K562 (cell line): Measurements from ENCODE around the gene TALDO1. TPM values are rescaled to one million over a fixed set of nuclear protein-coding genes. Genes with fewer than 3 reads are reported as not detected.

Experiments
- CREB1 ChIP-seq, 2 experiments: sonication (generic) in 1 of 2; formaldehyde crosslinking in 1 of 2; IDR thresholded peaks; 2 replicates each; pipeline versions ENCODE4 v1.6.1 to v1.8.0; 2012 to 2022; ENCODE audit warnings: inconsistent platforms in 1 of 2, mild to moderate bottlenecking in 1 of 2, missing genetic modification reagents in 1 of 2, moderate library complexity in 1 of 2
- MEIS2 ChIP-seq: fragments of 450-650 bp; IDR thresholded peaks from 2 replicates; pipeline ENCODE4 v1.6.1; 2014; ENCODE audit warnings: mild to moderate bottlenecking; ENCODE audit not compliant: partially characterized antibody
- MTA2 ChIP-seq: fragments of 450-650 bp; IDR thresholded peaks from 2 replicates; pipeline ENCODE4 v1.6.1; 2016; ENCODE audit warnings: low read depth
- MTF1 ChIP-seq: fragments of 250-450 bp; sonication (Bioruptor Pico); IDR thresholded peaks from 2 replicates; pipeline ENCODE4 v1.9.0; 2021; ENCODE audit warnings: moderate library complexity, mild to moderate bottlenecking, inconsistent platforms, borderline replicate concordance
- RNF2 ChIP-seq: sonication (generic); IDR thresholded peaks from 2 replicates; pipeline ENCODE4 v1.6.1; 2016
- ZFP36 ChIP-seq: fragments of 150-350 bp; IDR thresholded peaks from 2 replicates; pipeline ENCODE4 v1.6.1; 2018; ENCODE audit warnings: low read length, low read depth; ENCODE audit not compliant: partially characterized antibody
- ZNF384 ChIP-seq: IDR thresholded peaks from 2 replicates; pipeline ENCODE4 v1.6.1; 2012; ENCODE audit warnings: low read depth, low read length, improper control_type of control experiment
- ZNF695 ChIP-seq: fragments of 450-650 bp; formaldehyde crosslinking; IDR thresholded peaks from 2 replicates; pipeline ENCODE4 v1.4.0; 2020; ENCODE audit warnings: mild to moderate bottlenecking, moderate library complexity
- ZNF77 ChIP-seq: fragments of 250-450 bp; sonication (Bioruptor Pico); IDR thresholded peaks from 2 replicates; pipeline ENCODE4 v1.5.0; 2020
- polyA plus RNA-seq, 8 experiments: library from polyadenylated mRNA; depleted of rRNA in 4 of 8; stranded (reverse) in 5 of 8; unstranded in 3 of 8; fragments of >200 nt; fragmentation: Nextera tagmentation in 2 of 8; fragmentation: Illumina TruSeq in 1 of 8; extraction: Ambion mirVana in 2 of 8; extraction: Trizol in 1 of 8; gene quantifications; 2 replicates each; pipeline versions ENCODE4 v1.2.1 to v1.2.3, GENCODE V29; 2011 to 2014; ENCODE audit warnings: inconsistent platforms in 1 of 8, missing spikeins in 1 of 8
- total RNA-seq, 7 experiments: library from RNA; depleted of rRNA in 6 of 7; stranded (reverse); fragments of >200 nt in 6 of 7; fragmentation: Illumina TruSeq in 2 of 7; extraction: Trizol in 2 of 7; gene quantifications; 2 replicates each; pipeline versions ENCODE4 v1.2.1 to v1.2.3, GENCODE V29; 2011 to 2021; ENCODE audit warnings: low replicate concordance in 1 of 7
- TF ChIP-seq, protein P1 (sequence below): fragments of 250-450 bp; sonication (Bioruptor Pico); IDR thresholded peaks from 2 replicates; pipeline ENCODE4 v1.4.0; 2020; ENCODE audit warnings: mild to moderate bottlenecking, moderate library complexity
- TF ChIP-seq, protein P2 (sequence below): sonication (generic); formaldehyde crosslinking; IDR thresholded peaks from 2 replicates; pipeline ENCODE4 v1.8.0; 2022; ENCODE audit warnings: missing genetic modification reagents, mild to moderate bottlenecking, moderate library complexity, borderline replicate concordance
- TF ChIP-seq, protein P3 (sequence below): fragments of 450-650 bp; IDR thresholded peaks from 2 replicates; pipeline ENCODE4 v1.6.1; 2016; ENCODE audit warnings: low read depth

TALDO1 gene
- total and polyA plus RNA-seq, 9 of the 15 experiments (the other 6 are each of a cell fraction or from before 2014, with no cell fraction given) = 260 to 541 (median 441) TPM

DNA sequence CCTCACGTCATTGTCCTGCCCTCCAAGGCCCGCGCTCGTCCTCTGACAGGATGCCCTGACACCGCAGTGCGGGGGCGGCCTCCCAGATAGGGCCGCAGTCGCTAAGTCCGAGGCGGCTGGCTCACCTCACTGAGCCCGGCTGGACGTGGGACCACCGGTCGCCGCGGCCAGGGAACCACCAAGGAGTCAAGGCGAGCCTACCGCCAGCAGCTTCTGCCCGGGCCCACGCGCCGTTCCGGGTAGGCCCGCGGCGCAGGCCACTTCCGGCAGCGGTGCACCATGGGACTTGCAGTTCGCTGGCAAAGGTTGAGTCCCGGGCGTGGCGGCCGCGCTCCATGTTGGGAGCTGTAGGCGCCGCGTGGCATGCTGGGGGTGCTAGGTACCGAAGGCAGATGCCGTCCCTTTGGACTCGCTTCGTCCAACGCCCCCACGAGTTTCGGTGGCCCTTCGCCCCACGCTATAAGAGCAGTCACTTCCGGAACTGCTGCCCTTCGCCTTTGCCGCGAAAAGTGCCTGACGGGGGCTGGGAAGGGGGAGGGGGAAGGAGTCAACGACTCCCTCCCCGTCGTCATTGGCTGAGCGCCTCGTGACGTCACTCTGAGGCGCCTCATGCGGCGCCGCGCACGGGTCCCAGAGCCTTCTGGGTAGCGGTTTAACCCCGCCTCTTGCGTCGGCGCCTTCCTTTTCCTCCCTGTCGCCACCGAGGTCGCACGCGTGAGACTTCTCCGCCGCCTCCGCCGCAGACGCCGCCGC lies 62.2 kb downstream of the TALDO1 start, which contains the start of gene RPLP2 (continued):
- peak; percentile 45 for TF ChIP-seq MEIS2
- TF ChIP-seq MTA2 = no peak
- TF ChIP-seq, protein P1, sequence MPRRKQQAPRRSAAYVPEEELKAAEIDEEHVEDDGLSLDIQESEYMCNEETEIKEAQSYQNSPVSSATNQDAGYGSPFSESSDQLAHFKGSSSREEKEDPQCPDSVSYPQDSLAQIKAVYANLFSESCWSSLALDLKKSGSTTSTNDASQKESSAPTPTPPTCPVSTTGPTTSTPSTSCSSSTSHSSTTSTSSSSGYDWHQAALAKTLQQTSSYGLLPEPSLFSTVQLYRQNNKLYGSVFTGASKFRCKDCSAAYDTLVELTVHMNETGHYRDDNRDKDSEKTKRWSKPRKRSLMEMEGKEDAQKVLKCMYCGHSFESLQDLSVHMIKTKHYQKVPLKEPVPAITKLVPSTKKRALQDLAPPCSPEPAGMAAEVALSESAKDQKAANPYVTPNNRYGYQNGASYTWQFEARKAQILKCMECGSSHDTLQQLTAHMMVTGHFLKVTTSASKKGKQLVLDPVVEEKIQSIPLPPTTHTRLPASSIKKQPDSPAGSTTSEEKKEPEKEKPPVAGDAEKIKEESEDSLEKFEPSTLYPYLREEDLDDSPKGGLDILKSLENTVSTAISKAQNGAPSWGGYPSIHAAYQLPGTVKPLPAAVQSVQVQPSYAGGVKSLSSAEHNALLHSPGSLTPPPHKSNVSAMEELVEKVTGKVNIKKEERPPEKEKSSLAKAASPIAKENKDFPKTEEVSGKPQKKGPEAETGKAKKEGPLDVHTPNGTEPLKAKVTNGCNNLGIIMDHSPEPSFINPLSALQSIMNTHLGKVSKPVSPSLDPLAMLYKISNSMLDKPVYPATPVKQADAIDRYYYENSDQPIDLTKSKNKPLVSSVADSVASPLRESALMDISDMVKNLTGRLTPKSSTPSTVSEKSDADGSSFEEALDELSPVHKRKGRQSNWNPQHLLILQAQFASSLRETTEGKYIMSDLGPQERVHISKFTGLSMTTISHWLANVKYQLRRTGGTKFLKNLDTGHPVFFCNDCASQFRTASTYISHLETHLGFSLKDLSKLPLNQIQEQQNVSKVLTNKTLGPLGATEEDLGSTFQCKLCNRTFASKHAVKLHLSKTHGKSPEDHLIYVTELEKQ (CRISPR knock-in tag) = no peak
- TF ChIP-seq, protein P2, sequence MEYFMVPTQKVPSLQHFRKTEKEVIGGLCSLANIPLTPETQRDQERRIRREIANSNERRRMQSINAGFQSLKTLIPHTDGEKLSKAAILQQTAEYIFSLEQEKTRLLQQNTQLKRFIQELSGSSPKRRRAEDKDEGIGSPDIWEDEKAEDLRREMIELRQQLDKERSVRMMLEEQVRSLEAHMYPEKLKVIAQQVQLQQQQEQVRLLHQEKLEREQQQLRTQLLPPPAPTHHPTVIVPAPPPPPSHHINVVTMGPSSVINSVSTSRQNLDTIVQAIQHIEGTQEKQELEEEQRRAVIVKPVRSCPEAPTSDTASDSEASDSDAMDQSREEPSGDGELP (CRISPR knock-in tag) = peak; percentile 92
- TF ChIP-seq, protein P3, sequence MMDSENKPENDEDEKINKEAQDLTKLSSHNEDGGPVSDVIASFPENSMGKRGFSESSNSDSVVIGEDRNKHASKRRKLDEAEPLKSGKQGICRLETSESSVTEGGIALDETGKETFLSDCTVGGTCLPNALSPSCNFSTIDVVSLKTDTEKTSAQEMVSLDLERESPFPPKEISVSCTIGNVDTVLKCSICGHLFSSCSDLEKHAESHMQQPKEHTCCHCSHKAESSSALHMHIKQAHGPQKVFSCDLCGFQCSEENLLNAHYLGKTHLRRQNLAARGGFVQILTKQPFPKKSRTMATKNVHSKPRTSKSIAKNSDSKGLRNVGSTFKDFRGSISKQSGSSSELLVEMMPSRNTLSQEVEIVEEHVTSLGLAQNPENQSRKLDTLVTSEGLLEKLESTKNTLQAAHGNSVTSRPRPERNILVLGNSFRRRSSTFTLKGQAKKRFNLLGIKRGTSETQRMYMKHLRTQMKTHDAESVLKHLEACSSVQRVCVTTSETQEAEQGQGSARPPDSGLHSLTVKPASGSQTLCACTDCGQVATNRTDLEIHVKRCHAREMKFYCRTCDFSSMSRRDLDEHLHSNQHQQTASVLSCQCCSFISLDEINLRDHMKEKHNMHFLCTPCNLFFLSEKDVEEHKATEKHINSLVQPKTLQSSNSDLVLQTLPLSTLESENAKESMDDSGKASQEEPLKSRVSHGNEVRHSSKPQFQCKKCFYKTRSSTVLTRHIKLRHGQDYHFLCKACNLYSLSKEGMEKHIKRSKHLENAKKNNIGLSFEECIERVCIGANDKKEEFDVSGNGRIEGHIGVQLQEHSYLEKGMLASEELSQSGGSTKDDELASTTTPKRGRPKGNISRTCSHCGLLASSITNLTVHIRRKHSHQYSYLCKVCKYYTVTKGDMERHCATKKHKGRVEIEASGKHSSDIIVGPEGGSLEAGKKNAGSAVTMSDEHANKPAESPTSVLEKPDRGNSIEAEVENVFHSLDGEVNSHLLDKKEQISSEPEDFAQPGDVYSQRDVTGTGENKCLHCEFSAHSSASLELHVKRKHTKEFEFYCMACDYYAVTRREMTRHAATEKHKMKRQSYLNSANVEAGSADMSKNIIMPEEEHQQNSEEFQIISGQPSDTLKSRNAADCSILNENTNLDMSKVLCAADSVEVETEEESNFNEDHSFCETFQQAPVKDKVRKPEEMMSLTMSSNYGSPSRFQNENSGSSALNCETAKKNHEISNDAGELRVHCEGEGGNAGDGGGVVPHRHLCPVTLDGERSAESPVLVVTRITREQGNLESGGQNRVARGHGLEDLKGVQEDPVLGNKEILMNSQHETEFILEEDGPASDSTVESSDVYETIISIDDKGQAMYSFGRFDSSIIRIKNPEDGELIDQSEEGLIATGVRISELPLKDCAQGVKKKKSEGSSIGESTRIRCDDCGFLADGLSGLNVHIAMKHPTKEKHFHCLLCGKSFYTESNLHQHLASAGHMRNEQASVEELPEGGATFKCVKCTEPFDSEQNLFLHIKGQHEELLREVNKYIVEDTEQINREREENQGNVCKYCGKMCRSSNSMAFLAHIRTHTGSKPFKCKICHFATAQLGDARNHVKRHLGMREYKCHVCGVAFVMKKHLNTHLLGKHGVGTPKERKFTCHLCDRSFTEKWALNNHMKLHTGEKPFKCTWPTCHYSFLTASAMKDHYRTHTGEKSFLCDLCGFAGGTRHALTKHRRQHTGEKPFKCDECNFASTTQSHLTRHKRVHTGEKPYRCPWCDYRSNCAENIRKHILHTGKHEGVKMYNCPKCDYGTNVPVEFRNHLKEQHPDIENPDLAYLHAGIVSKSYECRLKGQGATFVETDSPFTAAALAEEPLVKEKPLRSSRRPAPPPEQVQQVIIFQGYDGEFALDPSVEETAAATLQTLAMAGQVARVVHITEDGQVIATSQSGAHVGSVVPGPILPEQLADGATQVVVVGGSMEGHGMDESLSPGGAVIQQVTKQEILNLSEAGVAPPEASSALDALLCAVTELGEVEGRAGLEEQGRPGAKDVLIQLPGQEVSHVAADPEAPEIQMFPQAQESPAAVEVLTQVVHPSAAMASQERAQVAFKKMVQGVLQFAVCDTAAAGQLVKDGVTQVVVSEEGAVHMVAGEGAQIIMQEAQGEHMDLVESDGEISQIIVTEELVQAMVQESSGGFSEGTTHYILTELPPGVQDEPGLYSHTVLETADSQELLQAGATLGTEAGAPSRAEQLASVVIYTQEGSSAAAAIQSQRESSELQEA = no peak
- peak; percentile 72; the same call in 1 of the 2 replicates for TF ChIP-seq ZNF77 (CRISPR knock-in tag)
- TF ChIP-seq CREB1 (IDR thresholded peaks at IDR 0.05) = peak; percentile 99
- peak; percentile 99 for TF ChIP-seq CREB1 (CRISPR knock-in tag; IDR thresholded peaks at IDR 0.05)
- TF ChIP-seq ZNF695 (CRISPR knock-in tag) = no peak
- no peak for TF ChIP-seq RNF2
- TF ChIP-seq MTF1 (CRISPR knock-in tag) = no peak
- peak; percentile 3; the same call in 1 of the 2 replicates for TF ChIP-seq ZNF384
- TF ChIP-seq ZFP36 = no peak
